BLaER1 treated with 17β-estradiol and CSF1 and Interleukin-3, amounts not matched to agents 10 nM and 100 nM (cell line): Measurements from ENCODE around the gene RPH3AL.
"Not testable (repeated sequence)": the region's sequence is repeated elsewhere in the genome, so short reads cannot be mapped to it uniquely, and the experiment has no call there.

Experiments used
- H3K27ac ChIP-seq, 11 experiments: shearing (Covaris generic); formaldehyde crosslinking; 2 replicates each; pipeline ENCODE4 v1.8.1; 2022
- H3K27me3 ChIP-seq, 11 experiments: shearing (Covaris generic); formaldehyde crosslinking; 2 replicates each; pipeline ENCODE4 v1.8.1; 2022
- H3K36me3 ChIP-seq, 11 experiments: shearing (Covaris generic); formaldehyde crosslinking; 2 replicates each; pipeline ENCODE4 v1.8.1; 2022
- H3K4me1 ChIP-seq, 10 experiments: shearing (Covaris generic); formaldehyde crosslinking; 2 replicates each; pipeline ENCODE4 v1.8.1; 2022
- H3K4me2 ChIP-seq, 11 experiments: shearing (Covaris generic); formaldehyde crosslinking; 2 replicates each; pipeline ENCODE4 v1.8.1; 2022
- H3K4me3 ChIP-seq, 10 experiments: shearing (Covaris generic); formaldehyde crosslinking; 2 replicates each; pipeline ENCODE4 v1.8.1; 2022
- H3K9ac ChIP-seq, 11 experiments: shearing (Covaris generic); formaldehyde crosslinking; 2 replicates each; pipeline ENCODE4 v1.8.1; 2022
- H3K9me3 ChIP-seq, 11 experiments: shearing (Covaris generic); formaldehyde crosslinking; replicated peaks in 1 of 11; 2 replicates each; pipeline ENCODE4 v1.8.1; 2022
- H4K20me1 ChIP-seq, 11 experiments: shearing (Covaris generic); formaldehyde crosslinking; 2 replicates each; pipeline ENCODE4 v1.8.1; 2022
- Cebpa-rat ChIP-seq, 11 experiments: shearing (Covaris generic); IDR thresholded peaks; 2 replicates each; pipeline ENCODE4 v1.8.1; 2022

The RPH3AL gene

DNA sequence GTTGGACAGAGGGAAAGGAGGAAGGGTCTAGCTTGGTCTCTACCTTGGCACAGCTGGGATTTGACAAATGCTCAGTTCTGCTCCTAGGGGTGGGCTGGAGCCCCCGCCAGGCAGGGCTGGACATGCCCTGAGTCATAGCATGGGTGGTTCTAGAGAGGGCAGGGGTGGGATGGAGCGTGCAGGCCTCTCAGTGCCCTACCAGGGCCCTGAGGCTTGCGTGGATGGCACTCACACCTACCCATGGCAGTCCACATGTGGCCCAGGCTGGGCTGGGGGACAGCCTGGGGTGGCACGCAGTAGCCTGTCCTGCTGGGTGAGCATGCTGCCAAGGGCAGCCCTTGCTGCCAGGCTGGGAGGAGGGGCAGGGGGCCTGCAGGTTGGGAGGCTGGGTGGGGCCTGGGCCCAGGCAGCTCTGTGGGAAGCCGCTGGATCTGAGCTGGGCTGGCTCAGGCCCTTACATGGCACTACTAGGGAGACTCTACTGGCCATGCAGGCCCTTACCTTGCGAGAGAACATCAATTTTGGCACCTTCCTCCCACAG, 182.4 kb downstream of the RPH3AL start:
- TF ChIP-seq Cebpa-rat (IDR thresholded peaks at IDR 0.05): no peak
- H3K36me3 ChIP-seq: no peaks in the 10 kb centered on the region
- H3K9me3 ChIP-seq: no peaks in the 10 kb centered on the region
- H3K4me2 ChIP-seq: no peak overlapping the region
- no peak overlapping the region for H3K4me3 ChIP-seq
- no peak overlapping the region for H3K27ac ChIP-seq
- H3K27me3 ChIP-seq: no peaks in the 10 kb centered on the region
- peak overlapping the region in 1 of 11 experiments; percentile 18; a peak in 1 of 22 replicates for H3K9ac ChIP-seq
- H4K20me1 ChIP-seq: no peaks in the 10 kb centered on the region; a peak in 2 of 22 replicates
- peaks cover 0 to 28% (median 12%) of the 10 kb centered on the region in 10 experiments; a peak in 12 of 20 replicates for H3K4me1 ChIP-seq

GRCh38 chr17:168614-169013, 184.0 kb downstream of the RPH3AL start:
- not testable (repeated sequence) for H3K9me3 ChIP-seq, H3K4me3 ChIP-seq, H3K36me3 ChIP-seq, H3K27ac ChIP-seq, H3K9ac ChIP-seq, H3K27me3 ChIP-seq, H4K20me1 ChIP-seq
- H3K4me2 ChIP-seq: peak overlapping the region in 5 of 11 experiments; percentile 8 to 48 (median 13); a peak in 5 of 22 replicates
- H3K4me1 ChIP-seq: peaks cover 0 to 40% (median 14%) of the 10 kb centered on the region in 10 experiments; a peak in 11 of 20 replicates

DNA sequence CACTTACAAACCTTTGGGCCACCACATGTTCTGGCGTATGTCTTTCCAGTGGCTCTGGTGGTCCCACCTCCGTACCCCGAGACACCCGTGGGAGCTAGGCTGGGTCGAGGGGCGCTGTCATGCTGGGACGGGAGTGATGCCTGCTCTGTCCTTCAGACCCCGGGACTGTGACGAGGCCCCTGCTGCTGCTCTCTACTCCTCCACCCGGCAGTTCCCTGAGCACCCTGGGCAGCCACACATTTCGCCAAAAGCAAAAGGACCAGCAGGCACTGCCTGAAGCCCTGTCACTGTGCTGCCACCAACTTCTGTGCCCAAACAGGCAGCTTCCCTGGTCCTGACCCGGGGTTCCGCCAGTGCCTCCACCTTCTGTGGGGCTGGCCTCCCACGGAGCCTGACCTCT, 186.7 kb downstream of the RPH3AL start:
- Histone ChIP-seq H4K20me1 (peaks cover 0 to 7% (median 0%) of the 10 kb centered on the region in 11 experiments; a peak in 2 of 22 replicates), H3K27me3 (no peaks in the 10 kb centered on the region), H3K9ac (no peak overlapping the region), H3K4me1 (peaks cover 0 to 32% (median 7%) of the 10 kb centered on the region in 10 experiments; a peak in 10 of 20 replicates), H3K4me3 (no peak overlapping the region), H3K27ac (no peak overlapping the region), H3K9me3 (no peaks in the 10 kb centered on the region), H3K4me2 (no peak overlapping the region), H3K36me3 (no peaks in the 10 kb centered on the region)
- TF ChIP-seq Cebpa-rat (IDR thresholded peaks at IDR 0.05): no peak

DNA sequence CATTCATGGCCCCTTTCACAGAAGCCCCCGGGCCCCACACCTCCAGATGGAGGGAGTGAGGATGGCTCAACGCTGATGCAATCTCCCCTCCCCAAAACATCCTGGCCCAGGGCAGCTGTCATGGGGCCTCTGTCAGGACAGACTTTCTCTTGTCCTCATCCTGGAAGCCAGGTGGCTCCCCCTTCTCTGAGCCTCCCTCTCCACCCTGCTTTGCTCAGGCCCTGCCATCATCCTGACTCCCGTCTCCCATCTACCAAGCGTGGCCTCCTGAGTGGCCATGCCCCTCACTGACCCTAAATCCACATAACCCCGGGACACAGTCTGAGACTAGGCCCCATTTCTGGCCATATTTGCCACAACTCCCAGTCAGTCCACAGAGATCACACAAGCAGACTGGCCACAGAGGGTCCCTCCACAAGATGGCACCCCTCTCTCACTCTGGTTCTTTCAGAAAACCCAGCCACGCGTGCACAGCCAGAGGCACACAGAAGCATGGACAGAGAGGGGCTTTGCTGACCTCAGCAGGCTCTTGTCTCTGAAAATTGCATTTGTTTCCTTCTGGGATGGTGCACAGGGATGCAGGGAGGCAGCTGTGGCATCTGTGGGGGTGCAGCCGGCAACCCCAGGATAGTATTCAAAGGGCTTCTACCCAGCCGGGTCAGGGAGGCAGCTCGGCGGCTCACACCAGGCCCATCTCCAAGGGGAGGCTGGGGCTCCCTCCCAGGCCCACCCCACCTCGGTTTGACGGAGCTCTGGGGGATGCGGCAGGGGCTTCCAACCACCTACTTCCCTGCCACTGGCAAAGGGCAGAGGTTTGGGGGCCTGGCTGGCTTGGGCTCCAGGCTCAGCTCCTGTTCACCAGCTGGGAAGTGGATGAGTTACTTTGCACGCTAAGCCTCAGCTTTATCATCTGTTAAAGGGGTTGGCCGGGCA, 188.0 kb downstream of the RPH3AL start:
- Histone ChIP-seq H3K4me1 (peaks cover 0 to 32% (median 7%) of the 10 kb centered on the region in 10 experiments; a peak in 10 of 20 replicates), H3K4me2 (peak overlapping the region in 5 of 11 experiments; percentile 8 to 28 (median 23); a peak in 5 of 22 replicates), H3K36me3 (no peaks in the 10 kb centered on the region), H4K20me1 (peaks cover 0 to 7% (median 0%) of the 10 kb centered on the region in 11 experiments; a peak in 2 of 22 replicates), H3K27me3 (no peaks in the 10 kb centered on the region), H3K9ac (peak overlapping the region in 3 of 11 experiments; percentile 11 to 23 (median 22); a peak in 1 of 22 replicates), H3K4me3 (no peak overlapping the region), H3K9me3 (no peaks in the 10 kb centered on the region), H3K27ac (no peak overlapping the region)
- no peak for TF ChIP-seq Cebpa-rat (IDR thresholded peaks at IDR 0.05)

GRCh38 chr17:163514-164098, 189.0 kb downstream of the RPH3AL start:
- Histone ChIP-seq H3K9me3 (no peaks in the 10 kb centered on the region), H3K36me3 (no peaks in the 10 kb centered on the region), H3K27me3 (no peaks in the 10 kb centered on the region), H3K4me2 (peak overlapping the region in 5 of 11 experiments; percentile 8 to 28 (median 19); a peak in 5 of 22 replicates), H3K9ac (peak overlapping the region in 2 of 11 experiments; percentile 11 to 23; a peak in 1 of 22 replicates), H3K27ac (no peak overlapping the region), H3K4me1 (peaks cover 0 to 23% (median 0%) of the 10 kb centered on the region in 10 experiments; a peak in 9 of 20 replicates), H3K4me3 (no peak overlapping the region), H4K20me1 (peaks cover 0 to 7% (median 0%) of the 10 kb centered on the region in 11 experiments; a peak in 2 of 22 replicates)
- TF ChIP-seq Cebpa-rat (IDR thresholded peaks at IDR 0.05): no peak

DNA sequence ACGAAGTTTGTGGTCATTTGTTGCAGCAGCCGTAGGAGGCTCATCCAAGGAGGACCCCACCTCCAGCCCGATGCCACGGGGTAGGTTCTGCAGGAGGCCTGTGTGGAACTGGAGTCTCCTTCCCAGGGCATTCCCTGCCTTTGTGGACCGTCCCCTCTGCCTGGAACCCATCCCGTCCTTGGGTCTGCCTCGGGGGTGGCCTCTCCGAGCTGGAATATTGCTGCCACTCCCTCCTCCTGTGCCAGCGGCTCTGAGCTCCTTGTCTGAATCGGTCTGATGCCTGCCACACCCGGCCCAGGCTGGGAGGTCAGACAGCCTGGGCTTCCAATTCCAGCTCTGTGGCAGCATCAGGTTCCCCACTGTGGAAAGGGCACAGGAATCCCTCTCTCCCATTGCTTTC, 189.9 kb downstream of the RPH3AL start:
- H3K36me3 ChIP-seq: no peaks in the 10 kb centered on the region
- peaks cover 0 to 7% (median 0%) of the 10 kb centered on the region in 11 experiments; a peak in 2 of 22 replicates for H4K20me1 ChIP-seq
- H3K27ac ChIP-seq: no peak overlapping the region
- TF ChIP-seq Cebpa-rat (IDR thresholded peaks at IDR 0.05): no peak
- peaks cover 0 to 23% (median 0%) of the 10 kb centered on the region in 10 experiments; a peak in 9 of 20 replicates for H3K4me1 ChIP-seq
- H3K27me3 ChIP-seq: no peaks in the 10 kb centered on the region
- H3K4me2 ChIP-seq: no peak overlapping the region
- H3K4me3 ChIP-seq: no peak overlapping the region
- H3K9me3 ChIP-seq: no peaks in the 10 kb centered on the region
- peak overlapping the region in 1 of 11 experiments; percentile 16; a peak in 1 of 22 replicates for H3K9ac ChIP-seq
